ENCODE results near the gene RNPS1.
A peak's percentile ranks its signal among the peaks of the same experiment; 100 is the strongest.

Gene RNPS1

GRCh38 chr16:2235695-2236336 is 32.1 kb downstream of the RNPS1 start:
- no peak for DNase-seq (ENCODE audit: low spot score)

- no peak for DNase-seq (ENCODE audit: low spot score)
Observed at GRCh38 chr16:2235234-2235651, 32.7 kb downstream of the RNPS1 start.

DNA sequence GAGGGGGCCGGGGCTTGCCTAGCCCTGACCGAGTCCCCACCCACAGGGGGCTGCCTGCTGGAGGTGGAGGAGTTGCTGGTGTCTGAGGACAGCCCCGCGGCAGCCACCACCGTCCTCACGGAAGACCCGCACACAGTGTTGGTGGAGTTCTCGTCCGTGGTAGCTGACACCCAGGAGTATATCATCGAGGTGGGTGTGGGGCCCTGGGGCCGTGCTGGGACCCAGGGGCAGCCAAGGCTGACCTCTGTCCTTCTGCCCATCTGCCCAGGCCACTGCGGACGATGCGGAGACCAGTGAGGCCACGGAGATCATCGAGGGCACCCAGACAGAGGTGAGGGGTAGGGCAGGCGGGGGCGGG is 33.1 kb downstream of the RNPS1 start:
- no peak for DNase-seq (ENCODE audit: low spot score)

DNA sequence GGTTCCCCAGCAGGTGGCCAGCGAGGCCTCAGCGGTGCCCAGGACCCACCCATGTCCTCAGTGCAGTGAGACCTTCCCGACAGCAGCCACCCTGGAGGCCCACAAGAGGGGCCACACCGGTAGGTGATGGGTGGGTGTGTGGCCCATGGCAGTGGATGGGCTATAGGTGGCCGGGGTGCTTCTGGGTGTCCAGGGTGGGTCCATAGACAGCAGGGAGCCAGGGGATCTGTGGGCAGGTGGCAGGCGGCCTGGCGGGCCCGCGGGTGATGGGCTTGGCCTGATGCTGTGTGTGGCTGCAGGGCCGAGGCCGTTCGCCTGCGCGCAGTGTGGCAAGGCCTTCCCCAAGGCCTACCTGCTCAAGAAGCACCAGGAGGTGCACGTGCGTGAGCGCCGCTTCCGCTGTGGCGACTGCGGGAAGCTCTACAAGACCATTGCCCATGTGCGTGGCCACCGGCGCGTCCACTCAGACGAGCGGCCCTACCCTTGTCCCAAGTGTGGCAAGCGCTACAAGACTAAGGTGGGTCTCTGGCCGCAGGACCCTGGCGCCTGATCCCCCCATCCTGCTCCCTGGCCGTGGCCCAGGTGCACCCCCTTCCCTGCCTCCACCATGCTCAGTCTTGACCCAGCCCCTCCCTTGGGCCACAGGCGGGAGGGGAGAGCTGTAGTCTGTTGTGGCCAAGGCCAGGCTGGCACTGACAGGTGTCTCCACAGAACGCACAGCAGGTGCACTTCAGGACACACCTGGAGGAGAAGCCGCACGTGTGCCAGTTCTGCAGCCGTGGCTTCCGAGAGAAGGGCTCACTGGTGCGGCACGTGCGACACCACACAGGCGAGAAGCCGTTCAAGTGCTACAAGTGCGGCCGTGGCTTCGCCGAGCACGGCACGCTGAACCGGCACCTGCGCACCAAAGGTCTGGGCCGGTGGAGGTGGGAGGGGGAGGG is 33.8 kb downstream of the RNPS1 start:
- no peak for DNase-seq (ENCODE audit: low spot score)

DNA sequence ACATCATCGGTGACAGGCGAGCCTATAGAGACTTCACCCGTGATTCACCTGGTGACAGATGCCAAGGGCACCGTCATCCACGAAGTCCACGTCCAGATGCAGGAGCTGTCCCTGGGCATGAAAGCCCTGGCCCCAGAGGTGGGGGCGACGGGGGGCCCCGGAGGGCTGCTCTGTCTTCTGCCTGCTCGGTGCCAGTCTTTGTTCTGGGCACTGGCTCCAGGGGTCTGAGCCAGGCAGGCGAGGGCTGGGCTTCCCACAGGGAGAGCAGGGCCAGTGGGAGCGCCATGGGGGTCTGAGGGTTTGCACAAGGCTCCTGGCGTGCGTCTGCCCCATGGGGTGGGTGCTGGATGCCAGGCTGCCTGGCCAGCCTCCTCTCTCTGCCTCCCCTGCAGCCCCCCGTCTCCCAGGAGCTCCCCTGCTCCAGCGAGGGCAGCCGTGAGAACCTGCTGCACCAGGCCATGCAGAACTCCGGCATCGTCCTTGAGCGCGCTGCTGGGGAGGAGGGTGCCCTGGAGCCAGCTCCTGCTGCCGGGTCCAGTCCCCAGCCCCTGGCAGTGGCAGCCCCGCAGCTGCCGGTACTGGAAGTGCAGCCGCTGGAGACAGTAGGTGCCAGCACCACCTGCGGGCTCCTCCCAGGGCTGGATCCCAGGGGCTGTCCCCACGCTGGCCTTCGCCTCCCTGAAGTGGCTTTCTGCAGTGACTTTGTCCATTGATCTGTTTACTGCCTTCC is 34.7 kb downstream of the RNPS1 start:
- DNase-seq (ENCODE audit: low spot score): no peak

DNA sequence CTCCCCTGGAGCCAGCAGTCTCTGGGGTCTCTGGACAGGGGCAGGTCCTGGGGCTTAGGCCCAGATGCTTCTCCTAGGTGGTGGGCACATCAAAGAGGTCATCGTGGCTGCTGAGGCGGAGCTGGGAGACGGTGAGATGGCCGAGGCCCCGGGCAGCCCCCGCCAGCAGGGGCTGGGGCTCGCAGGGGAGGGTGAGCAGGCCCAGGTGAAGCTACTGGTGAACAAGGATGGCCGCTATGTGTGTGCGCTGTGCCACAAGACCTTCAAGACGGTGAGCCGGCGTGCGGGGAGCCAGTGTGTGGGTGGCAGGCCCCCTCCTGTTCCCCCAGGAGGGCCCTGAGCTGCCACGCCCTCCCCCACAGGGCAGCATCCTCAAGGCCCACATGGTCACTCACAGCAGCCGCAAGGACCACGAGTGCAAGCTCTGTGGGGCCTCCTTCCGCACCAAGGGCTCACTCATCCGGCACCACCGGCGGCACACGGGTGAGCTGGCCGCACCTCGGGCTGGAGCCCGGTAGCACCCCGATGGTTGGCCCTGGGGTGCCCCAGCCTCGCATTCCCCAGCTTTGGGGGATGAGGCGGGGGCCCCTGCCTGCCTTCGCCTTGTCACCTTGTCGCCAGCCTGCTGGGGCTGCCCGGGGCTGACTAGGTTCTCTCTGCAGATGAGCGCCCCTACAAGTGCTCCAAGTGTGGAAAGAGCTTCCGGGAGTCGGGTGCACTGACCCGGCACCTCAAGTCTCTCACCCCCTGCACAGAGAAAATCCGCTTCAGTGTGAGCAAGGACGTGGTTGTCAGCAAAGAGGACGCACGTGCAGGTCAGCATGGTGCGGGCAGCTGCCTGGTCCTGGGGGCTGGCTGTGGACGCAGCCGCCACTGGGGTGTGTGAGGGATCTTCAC is 35.6 kb downstream of the RNPS1 start:
- DNase-seq (ENCODE audit: low spot score): no peak

- no peak for DNase-seq (ENCODE audit: low spot score)
Observed at GRCh38 chr16:2231016-2231931, 36.7 kb downstream of the RNPS1 start.

DNA sequence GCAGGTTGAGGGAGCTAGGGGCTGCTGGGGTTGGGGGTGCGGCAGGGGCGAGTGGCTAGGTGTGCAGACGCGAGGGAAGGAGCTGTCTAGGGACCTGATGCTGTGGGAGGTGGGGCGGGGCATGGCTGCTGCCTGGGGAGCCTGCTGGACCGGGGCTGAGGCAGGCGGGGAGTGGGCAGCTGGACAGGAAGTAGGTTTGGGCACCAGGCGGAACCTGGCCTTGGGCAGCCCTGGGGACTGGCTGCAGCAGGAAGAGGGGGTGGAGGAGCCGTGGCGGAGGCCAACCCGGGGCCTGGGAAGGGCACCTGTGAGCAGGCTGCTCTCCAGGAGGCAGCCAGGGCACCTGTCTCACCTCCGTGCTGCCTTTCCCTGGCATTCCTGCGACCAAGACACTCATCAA is 37.5 kb downstream of the RNPS1 start:
- DNase-seq (ENCODE audit: low spot score): no peak

DNA sequence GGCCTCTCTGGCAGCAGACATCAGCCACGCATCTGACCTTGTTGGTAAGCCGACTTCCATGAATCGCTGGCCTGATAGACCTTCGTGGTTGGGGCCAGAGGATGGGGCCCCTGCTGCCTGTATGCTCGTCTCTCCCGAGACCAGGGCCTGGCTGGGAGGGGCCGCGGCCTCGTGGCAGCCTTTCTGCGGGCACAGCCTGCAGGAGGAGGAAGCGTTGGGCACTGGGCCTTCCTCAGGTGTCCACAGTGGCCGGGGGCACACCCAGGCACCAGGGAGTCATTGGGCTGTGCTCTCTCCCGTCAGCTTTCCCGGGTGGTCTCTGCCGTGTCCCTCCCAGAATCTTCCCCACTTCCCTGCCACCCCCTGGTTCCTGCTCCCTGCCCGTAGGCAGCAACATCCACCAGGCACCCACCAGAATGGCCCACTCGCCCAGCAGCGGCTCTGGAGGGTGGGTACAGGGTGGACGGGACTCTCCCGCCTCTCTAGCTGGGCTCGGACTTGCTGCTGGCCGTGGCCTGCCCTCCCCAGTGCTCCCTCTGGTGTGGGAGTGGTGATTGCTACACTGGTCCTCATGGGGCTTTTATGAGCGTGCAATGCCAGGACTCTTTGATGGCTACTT is 38.2 kb downstream of the RNPS1 start:
- no peak for DNase-seq (ENCODE audit: low spot score)

- no peak for DNase-seq (ENCODE audit: low spot score)
Observed at GRCh38 chr16:2229091-2229490, 38.8 kb downstream of the RNPS1 start.

GRCh38 chr16:2228161-2228824 is 39.6 kb downstream of the RNPS1 start:
- no peak for DNase-seq (ENCODE audit: low spot score)

DNA sequence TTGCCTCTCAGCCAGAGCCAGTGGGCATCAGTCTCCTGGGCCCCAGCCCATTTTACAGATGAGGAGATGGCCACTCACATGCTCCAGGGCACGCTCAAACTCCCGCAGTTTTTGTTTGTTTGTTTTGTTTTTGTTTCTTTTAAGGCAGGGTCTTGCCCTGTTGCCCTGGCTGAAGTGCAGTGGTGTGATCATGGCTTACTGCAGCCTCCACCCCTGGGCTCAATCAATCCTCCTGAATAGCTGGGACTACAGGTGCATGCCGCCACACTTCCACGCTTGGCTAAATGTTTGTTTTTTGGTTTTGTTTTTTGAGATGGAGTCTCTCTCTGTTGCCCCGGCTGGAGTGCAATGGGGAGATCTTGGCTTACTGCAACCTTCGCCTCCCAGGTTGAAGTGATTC is 41.0 kb downstream of the RNPS1 start:
- DNase-seq (ENCODE audit: low spot score): no peak

DNA sequence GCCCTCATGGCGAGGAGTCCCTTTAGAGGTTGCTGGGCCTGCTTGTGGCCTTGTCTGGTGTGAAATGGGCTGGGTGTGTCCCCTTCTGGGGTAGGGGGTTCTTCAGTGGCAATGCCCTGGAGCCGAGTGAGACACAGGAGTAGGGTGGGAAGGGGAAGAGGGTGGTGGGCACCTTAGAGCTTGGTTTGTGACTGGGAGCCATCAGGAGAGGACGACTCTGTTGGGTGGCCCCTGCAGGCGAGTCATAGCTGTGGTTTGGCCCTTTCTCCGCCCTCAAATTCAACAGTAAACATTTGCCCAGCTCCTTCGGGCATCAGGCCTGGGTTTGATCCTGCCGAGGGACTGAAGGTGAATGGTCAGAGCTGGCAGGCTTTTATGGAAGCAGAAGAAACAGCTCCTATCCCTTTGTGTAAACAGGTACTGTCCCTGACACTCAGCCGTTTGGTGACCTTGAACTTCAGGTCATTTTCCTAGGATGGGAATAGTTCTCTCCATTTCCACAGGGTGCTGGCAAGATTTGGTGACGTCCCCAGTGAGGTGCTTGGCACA is 41.6 kb downstream of the RNPS1 start:
- DNase-seq (ENCODE audit: low spot score): no peak

DNA sequence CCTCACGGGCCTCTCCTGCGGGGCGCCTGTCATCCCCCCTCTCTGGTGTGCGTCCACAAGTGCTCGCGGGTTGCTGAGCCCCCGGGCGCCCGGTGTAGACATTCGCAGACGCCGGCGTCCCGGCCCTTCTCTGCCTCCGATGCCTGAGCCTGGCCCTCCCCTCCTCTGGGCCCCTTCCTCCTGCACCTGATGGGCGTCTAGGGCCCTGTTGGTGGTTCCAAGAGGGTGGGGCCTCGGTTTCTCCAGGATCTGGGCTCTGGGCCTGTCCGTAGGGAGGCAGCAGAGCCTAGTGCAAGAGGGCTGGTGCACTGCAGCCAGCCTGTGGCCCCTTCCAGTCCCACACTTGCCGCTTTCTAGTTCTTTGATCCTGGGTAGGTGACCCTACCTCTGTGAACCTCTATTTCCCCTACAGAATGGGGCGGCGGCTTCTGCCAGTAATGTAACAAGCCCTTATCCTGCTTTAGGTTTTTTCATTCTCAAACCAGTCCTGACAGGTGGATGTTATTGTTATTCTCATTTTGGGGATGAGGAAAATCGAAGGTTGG is 43.9 kb downstream of the RNPS1 start:
- peak; percentile 7 for DNase-seq (ENCODE audit: low spot score)

- peak; percentile 99 for DNase-seq (ENCODE audit: low spot score)
Observed at GRCh38 chr16:2223221-2223941, 44.5 kb downstream of the RNPS1 start, which contains the start of gene E4F1. Gene E4F1, plus strand, starts transcription at chr16:2223591. Its CDS starts 23 bp downstream, at chr16:2223614.

- DNase-seq (ENCODE audit: low spot score): no peak
Observed at GRCh38 chr16:2216330-2216729, 51.6 kb downstream of the RNPS1 start.

DNA sequence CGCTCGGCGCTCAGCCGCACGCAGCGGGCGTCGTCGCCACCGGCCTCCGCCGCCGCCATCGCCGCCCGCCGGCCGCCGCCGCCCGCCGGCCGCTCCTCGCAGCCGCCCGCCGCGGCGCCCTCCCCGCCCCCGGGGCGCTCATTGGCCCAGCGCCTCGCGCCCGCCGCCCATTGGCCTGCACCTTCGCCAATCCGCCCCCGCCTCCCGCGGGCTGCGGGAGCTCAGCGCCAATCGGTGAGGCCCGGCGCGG is 53.3 kb downstream of the RNPS1 start, which contains the start of gene PGP:
Gene PGP, minus strand, starts transcription at position 122 of the 250 bp plus-strand sequence. Its CDS starts 63 bp downstream, at position 59.
- DNase-seq (ENCODE audit: low spot score): no peak
